ENCODE measurements around the gene PPM1E. TPM values are rescaled to one million over a fixed set of nuclear protein-coding genes. Genes with fewer than 3 reads are reported as not detected.

Gene PPM1E
- polyA plus RNA-seq, 3 donors: not detected

DNA sequence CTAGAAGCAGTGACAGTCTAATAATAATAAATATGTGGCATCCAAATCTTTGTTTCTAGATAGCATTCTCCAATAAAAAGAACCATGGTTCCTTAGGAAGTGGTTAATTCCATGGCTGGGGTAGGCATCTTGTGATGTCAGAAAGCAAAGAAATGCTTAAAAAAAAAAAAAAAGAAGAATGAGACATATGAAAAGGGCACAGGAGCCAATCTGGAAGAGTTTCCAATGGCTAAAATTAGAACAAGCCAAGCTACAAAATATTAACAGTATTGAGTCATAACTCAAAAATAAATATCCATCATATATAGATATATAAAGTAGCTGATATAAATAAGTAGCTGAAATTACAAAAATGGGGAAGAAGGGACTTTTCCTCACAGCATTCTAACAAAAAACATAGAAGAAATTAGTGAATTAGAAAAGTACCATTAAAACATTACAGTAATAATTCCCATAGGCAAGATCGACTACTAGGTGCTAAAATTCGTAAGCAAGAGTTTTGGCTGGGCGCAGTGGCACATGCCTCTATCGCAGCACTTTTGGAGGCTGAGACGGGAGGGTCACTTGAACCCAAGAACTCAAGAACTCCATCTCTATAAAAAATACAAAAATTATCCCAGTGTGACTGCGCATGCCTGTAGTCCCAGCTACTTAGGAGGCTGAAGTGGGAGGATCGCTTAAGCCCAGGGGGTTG, 239.7 kb downstream of the PPM1E start:
- H4K20me1 ChIP-seq (ENCODE audit: insufficient read depth, low read length): no peaks in the 10 kb centered on the region
- Mint-ChIP-seq H3K4me3 (no peak overlapping the region), H3K9me3 (peaks cover 0 to 2% (median 0%) of the 10 kb centered on the region in 7 donors), H3K27me3 (ENCODE audit: low read depth in 3 of 3) (peaks cover 0 to 2% (median 2%) of the 10 kb centered on the region in 3 donors), H3K36me3 (peaks cover 16 to 18% of the 10 kb centered on the region in 2 donors), H3K27ac (peak overlapping the region in 6 of 7 donors; percentile 30 to 93 (median 60)), H3K4me1 (peaks cover 49% of the 10 kb centered on the region)
- H3K79me2 ChIP-seq (ENCODE audit: insufficient read depth, low read length): no peaks in the 10 kb centered on the region
- intact Hi-C loops (cut with micrococcal nuclease): loop anchor here (5.0 to 10.0 kb wide), 2 partner anchors 51 to 478 kb away; no protein-coding TSS in a partner anchor
- no peak overlapping the region for H3K4me3 ChIP-seq (replicated peaks in 1 of 3; ENCODE audit: low read depth in 2 of 3, low read length in 3 of 3)
- H3K27me3 ChIP-seq (ENCODE audit: control insufficient read depth in 2 of 2, insufficient read depth in 2 of 2, low read length in 2 of 2): no peaks in the 10 kb centered on the region
- no peak overlapping the region for H3K4me2 ChIP-seq (replicated peaks; ENCODE audit: extremely low read depth, low read length, poor library complexity, severe bottlenecking)
- no peaks in the 10 kb centered on the region for H3K36me3 ChIP-seq (replicated peaks in 1 of 2; ENCODE audit: control insufficient read depth in 1 of 2, insufficient read depth in 2 of 2, low read length in 2 of 2)
- peak overlapping the region; percentile 89 to 91 for H3K27ac ChIP-seq (ENCODE audit: low read depth in 1 of 2, low read length in 2 of 2)
- no peak for DNase-seq
- H2AFZ ChIP-seq (ENCODE audit: insufficient read depth, low read depth, low read length, poor library complexity, severe bottlenecking): no peak overlapping the region
- WGBS (ENCODE audit: insufficient coverage): no CpG with 5 or more reads among the region's 7 CpGs
- TF ChIP-seq CTCF (IDR thresholded peaks at IDR 0.05): no peak
- H3K9ac ChIP-seq (ENCODE audit: insufficient read depth, low read length, poor library complexity, severe bottlenecking): no peak overlapping the region
- H3K4me1 ChIP-seq (ENCODE audit: control insufficient read depth in 1 of 2, insufficient read depth in 2 of 2, low read length in 2 of 2): peaks cover 55 to 56% of the 10 kb centered on the region in 2 donors
- H3K9me3 ChIP-seq (replicated peaks in 1 of 2; ENCODE audit: control insufficient read depth in 1 of 2, insufficient read depth in 1 of 2, low read length in 2 of 2): no peaks in the 10 kb centered on the region

GRCh38 chr17:58996968-58997367, 241.3 kb downstream of the PPM1E start:
- Histone ChIP-seq H3K9me3 (replicated peaks in 1 of 2; ENCODE audit: control insufficient read depth in 1 of 2, insufficient read depth in 1 of 2, low read length in 2 of 2) (no peaks in the 10 kb centered on the region), H3K4me2 (replicated peaks; ENCODE audit: extremely low read depth, low read length, poor library complexity, severe bottlenecking) (peak overlapping the region; percentile 64), H3K9ac (ENCODE audit: insufficient read depth, low read length, poor library complexity, severe bottlenecking) (peak overlapping the region; percentile 17), H3K27ac (ENCODE audit: low read depth in 1 of 2, low read length in 2 of 2) (peak overlapping the region; percentile 89 to 91), H2AFZ (ENCODE audit: insufficient read depth, low read depth, low read length, poor library complexity, severe bottlenecking) (no peak overlapping the region), H3K4me3 (replicated peaks in 1 of 3; ENCODE audit: low read depth in 2 of 3, low read length in 3 of 3) (peak overlapping the region in 2 of 3 experiments; percentile 19 to 64), H3K79me2 (ENCODE audit: insufficient read depth, low read length) (no peaks in the 10 kb centered on the region), H4K20me1 (ENCODE audit: insufficient read depth, low read length) (no peaks in the 10 kb centered on the region), H3K27me3 (ENCODE audit: control insufficient read depth in 2 of 2, insufficient read depth in 2 of 2, low read length in 2 of 2) (no peaks in the 10 kb centered on the region), H3K36me3 (replicated peaks in 1 of 2; ENCODE audit: control insufficient read depth in 1 of 2, insufficient read depth in 2 of 2, low read length in 2 of 2) (no peaks in the 10 kb centered on the region), H3K4me1 (ENCODE audit: control insufficient read depth in 1 of 2, insufficient read depth in 2 of 2, low read length in 2 of 2) (peaks cover 68 to 72% of the 10 kb centered on the region in 2 donors)
- no peak for TF ChIP-seq CTCF (IDR thresholded peaks at IDR 0.05)
- Mint-ChIP-seq H3K36me3 (peaks cover 13 to 18% of the 10 kb centered on the region in 2 donors), H3K9me3 (peaks cover 0 to 3% (median 0%) of the 10 kb centered on the region in 7 donors), H3K4me1 (peaks cover 62% of the 10 kb centered on the region), H3K27me3 (ENCODE audit: low read depth in 3 of 3) (peaks cover 0 to 2% (median 2%) of the 10 kb centered on the region in 3 donors), H3K27ac (peak overlapping the region; percentile 91 to 96 (median 95)), H3K4me3 (peak overlapping the region in 1 of 2 donors; percentile 56)
- WGBS (ENCODE audit: insufficient coverage): 6% methylated on average over 2 of the region's 4 CpGs
- DNase-seq: peak; percentile 44 to 83 (median 63)
- intact Hi-C loops (cut with micrococcal nuclease): loop anchor here (5.0 to 10.0 kb wide), 2 partner anchors 52 to 480 kb away; no protein-coding TSS in a partner anchor

All from CD14-positive monocyte (primary cell).